DOHH2 (cell line): ENCODE measurements around the gene CAPZA2.

Source experiments
- EZH2phosphoT487 ChIP-seq: fragments of 200-600 bp; sonication (generic); IDR thresholded peaks from 2 replicates; pipeline ENCODE4 v1.6.1; 2017; ENCODE audit warnings: borderline replicate concordance, mild to moderate bottlenecking, antibody characterized with exemption, low read length, moderate library complexity, mixed read lengths
- TF ChIP-seq, protein P1 (sequence below): fragments of 200-600 bp; sonication (generic); IDR thresholded peaks from one replicate; pipeline ENCODE4 v1.5.1; 2014; ENCODE audit warnings: antibody characterized with exemption, mild to moderate bottlenecking, low read depth, low read length; ENCODE audit not compliant: poor library complexity, severe bottlenecking

- TF ChIP-seq, protein P1, sequence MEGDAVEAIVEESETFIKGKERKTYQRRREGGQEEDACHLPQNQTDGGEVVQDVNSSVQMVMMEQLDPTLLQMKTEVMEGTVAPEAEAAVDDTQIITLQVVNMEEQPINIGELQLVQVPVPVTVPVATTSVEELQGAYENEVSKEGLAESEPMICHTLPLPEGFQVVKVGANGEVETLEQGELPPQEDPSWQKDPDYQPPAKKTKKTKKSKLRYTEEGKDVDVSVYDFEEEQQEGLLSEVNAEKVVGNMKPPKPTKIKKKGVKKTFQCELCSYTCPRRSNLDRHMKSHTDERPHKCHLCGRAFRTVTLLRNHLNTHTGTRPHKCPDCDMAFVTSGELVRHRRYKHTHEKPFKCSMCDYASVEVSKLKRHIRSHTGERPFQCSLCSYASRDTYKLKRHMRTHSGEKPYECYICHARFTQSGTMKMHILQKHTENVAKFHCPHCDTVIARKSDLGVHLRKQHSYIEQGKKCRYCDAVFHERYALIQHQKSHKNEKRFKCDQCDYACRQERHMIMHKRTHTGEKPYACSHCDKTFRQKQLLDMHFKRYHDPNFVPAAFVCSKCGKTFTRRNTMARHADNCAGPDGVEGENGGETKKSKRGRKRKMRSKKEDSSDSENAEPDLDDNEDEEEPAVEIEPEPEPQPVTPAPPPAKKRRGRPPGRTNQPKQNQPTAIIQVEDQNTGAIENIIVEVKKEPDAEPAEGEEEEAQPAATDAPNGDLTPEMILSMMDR = no peak
- no peak for TF ChIP-seq EZH2phosphoT487
These were observed 93.6 kb downstream of the CAPZA2 start for GRCh38 chr7:116955801-116956476.
